GM19023 (cell line): ENCODE results near the gene PRKD3.
"Not testable (repeated sequence)": the region's sequence is repeated elsewhere in the genome, so short reads cannot be mapped to it uniquely, and the experiment has no call there.

Experiments used
- ATAC-seq: cut with Tn5 transposase; IDR thresholded peaks from one replicate; pipeline ENCODE4 v1.9.1; 2021; ENCODE audit warnings: mild to moderate bottlenecking, moderate library complexity; ENCODE audit not compliant: unreplicated experiment

Gene PRKD3

DNA sequence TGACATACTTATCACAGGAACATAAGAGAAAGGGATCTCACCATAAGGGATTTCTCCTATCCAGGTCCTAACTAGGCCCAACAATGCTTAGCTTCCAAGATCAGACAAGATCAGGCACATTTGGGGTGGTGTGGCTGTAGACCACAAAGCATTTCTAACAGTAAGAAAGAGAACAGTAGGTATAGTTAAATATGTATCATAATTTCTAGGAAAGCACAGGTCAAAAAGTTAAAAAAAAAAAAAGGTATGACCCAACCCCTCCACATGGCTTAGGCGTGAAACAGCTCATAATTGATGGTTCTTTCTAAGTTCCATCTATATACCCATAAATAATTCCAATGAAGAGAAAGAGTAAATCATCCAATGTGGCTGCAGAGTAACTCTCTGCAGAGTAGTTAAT, 6.9 kb downstream of the PRKD3 start:
- ATAC-seq: no peak

GRCh38 chr2:37316181-37316580, 8.5 kb downstream of the PRKD3 start:
- no peak for ATAC-seq

GRCh38 chr2:37315364-37315763, 9.3 kb downstream of the PRKD3 start:
- no peak for ATAC-seq

DNA sequence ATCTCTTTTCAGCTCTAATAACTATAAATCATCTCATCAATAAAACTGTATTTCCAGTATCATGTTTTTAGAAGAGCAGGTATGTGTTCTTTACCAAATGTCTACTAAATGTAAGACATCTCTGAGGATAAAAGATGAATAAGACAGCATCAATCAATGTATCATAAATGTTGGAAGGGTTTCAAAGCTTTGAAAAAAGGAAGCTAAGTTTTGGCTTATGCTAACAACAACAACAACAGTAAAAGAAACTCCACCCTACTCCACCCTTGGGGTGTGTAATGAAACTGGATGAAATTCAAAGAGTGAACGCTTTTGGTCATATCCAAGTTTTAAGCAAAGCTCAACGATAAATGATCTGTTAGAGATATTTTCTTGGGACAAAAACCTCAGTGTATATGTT, 17.1 kb downstream of the PRKD3 start:
- ATAC-seq: no peak

GRCh38 chr2:37306024-37306423, 18.6 kb downstream of the PRKD3 start:
- no peak for ATAC-seq

- no peak for ATAC-seq
Measured at GRCh38 chr2:37302701-37303252, 21.9 kb downstream of the PRKD3 start.

GRCh38 chr2:37301408-37301807, 23.2 kb downstream of the PRKD3 start:
- ATAC-seq: no peak

GRCh38 chr2:37300578-37300977, 24.1 kb downstream of the PRKD3 start:
- ATAC-seq: no peak

DNA sequence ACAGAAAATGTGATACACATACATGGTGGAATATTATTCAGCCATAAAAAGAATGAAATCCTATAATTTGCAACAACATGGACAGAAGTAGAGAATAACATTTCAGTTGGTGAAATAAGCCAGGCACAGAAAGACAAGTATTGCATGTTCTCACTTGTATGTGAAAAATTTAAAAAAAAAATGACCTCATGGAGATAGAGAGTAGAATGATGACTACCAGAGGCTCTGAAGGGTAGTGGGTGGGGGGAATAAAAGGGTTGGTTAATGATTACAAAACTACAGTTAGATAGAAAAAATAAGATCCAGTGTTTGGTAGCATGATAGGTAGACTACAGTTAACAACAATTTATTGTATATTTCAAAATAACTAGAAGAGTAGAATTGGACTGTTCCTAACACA, 24.5 kb downstream of the PRKD3 start:
- ATAC-seq: no peak

DNA sequence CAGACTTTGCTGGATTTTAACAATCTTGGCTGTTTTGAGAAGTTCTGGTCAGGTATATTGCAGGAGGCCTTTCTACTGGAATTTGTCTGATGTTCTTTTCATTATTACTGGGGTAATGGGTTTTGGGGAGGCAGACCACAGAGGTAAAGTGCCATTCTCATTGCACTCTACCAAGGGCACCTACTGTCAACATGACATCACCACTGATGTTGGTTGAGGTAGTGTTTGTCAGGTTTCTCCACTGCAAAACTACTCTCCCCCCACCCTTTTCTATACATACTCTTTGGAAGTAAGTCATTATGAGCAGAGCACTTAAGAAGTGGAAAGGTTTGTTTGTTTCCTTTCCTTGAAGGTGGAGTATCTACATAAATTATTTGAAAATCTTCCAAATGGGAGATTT, 27.0 kb downstream of the PRKD3 start:
- no peak for ATAC-seq

GRCh38 chr2:37295469-37296073, 29.1 kb downstream of the PRKD3 start:
- no peak for ATAC-seq

GRCh38 chr2:37294858-37295257, 29.8 kb downstream of the PRKD3 start:
- not testable (repeated sequence) for ATAC-seq

DNA sequence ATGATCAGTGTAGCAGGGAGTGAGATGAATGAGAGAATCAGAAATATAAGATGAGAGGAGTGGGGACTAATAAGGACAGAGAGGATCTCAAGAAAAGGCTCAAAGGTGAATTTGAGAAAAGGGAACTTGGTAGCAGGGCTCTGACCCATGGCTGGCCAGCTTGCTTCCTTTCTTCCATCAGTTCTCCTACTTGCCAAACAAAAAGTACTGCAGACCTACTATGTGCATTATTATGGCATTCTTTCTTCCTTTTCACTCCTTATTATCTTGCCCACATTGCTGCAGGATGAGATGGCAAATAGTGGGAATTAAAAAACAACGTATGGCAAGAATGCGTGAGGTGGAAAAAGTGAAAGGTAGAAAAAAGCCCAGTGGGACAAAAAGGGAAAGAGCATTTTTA, 33.0 kb downstream of the PRKD3 start:
- ATAC-seq: no peak

DNA sequence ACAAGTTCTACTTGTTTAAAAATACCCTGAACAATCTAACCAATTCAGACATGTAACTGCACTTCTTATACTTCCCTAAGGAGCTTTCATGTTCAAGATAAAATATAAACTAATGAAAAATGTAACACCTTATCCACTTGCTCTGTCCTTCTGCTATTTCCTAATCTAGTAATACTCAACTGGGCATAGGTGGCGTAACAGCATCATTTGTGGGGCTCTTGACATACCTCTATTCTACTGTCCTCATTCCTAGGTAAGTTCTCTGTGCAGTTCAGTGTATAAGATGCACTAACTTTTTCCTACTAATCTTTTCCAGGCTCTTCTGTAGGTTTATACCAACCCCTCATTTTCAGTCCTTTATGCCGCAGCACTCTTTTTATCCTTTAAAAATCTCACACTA, 36.7 kb downstream of the PRKD3 start:
- no peak for ATAC-seq

DNA sequence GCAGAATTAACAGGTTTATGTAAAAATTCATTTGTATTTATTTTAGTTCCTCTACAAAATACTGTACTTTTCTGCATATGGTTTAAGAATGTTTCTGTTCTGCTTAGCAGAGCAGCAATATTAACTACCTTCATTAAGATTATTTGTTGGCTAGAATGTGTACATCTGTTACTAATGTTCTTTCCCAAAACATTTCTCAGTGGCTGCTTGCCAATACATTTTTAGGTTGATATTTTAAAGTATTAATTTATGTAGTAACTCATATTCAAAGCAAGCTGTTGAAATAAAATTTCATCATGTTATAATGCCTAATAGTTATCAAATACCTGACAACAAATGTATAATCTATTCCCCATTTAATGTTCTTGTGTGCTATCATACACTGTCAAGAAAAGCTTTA, 40.3 kb downstream of the PRKD3 start:
- ATAC-seq: no peak

DNA sequence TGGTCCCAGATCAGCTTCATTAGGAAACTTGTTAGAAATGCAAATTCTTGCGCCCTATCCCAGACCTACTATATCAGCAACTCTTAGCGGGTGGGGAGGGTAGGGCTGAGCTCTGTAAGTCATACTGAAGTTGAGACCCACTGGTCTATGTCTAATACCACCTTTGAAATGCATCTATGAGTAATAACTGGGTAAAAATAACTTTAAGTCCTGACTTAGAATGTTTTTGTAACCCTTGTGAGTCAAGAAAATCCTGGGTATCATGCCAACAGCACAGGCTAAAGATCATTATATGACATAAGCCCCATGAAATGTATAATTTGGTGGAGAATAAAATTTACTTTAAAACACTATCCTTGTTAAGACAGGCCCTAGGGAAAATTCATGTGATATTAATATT, 41.4 kb downstream of the PRKD3 start:
- no peak for ATAC-seq

DNA sequence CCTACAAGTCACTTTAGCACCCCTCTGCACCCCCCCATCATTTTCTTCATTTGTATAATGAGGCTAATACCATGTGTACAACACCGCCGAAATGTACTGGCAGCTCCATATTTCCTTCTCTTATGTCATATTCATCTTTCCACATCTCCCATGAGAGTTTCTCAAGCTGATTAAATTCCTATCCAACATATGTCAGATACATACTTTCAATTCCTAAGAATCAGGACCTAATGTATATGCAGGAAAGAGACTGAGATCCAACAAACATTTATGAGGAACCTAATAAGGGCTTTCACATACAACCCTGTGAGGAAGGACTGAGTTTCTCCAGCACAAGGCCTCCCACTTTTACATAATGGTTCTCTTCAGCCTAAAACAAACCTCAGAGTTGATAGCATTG, 41.9 kb downstream of the PRKD3 start:
- ATAC-seq: no peak

DNA sequence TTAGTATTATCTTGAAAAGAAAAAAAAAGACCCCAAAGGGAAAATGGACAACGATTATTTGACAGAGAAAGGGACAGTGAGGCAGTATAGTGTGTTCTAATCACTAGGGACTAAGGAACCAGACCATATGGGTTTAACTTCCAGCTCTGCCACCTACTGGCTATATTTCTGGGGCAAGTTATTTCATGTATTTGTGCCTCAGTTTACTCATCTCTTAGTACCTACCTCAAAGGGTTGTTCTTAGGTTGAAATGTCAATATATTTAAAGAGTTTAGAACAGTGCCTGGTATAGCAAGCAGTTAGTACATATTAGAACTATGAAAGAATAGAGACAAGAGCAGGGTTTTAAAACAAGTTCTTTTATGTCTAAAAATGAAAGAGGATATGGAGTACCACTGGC, 42.7 kb downstream of the PRKD3 start:
- ATAC-seq: no peak

GRCh38 chr2:37276291-37276690, 48.3 kb downstream of the PRKD3 start:
- ATAC-seq: no peak
